Globus pallidus (tissue), 1 donor: ENCODE data around the gene S100A8.
"Not testable (repeated sequence)": the region's sequence is repeated elsewhere in the genome, so short reads cannot be mapped to it uniquely, and the experiment has no call there.

ENCODE experiments used
- DNase-seq: peaks from one replicate; pipeline ENCODE4 v3.0.0-alpha.2; 2015; ENCODE audit warnings: low spot score

S100A8 gene

DNA sequence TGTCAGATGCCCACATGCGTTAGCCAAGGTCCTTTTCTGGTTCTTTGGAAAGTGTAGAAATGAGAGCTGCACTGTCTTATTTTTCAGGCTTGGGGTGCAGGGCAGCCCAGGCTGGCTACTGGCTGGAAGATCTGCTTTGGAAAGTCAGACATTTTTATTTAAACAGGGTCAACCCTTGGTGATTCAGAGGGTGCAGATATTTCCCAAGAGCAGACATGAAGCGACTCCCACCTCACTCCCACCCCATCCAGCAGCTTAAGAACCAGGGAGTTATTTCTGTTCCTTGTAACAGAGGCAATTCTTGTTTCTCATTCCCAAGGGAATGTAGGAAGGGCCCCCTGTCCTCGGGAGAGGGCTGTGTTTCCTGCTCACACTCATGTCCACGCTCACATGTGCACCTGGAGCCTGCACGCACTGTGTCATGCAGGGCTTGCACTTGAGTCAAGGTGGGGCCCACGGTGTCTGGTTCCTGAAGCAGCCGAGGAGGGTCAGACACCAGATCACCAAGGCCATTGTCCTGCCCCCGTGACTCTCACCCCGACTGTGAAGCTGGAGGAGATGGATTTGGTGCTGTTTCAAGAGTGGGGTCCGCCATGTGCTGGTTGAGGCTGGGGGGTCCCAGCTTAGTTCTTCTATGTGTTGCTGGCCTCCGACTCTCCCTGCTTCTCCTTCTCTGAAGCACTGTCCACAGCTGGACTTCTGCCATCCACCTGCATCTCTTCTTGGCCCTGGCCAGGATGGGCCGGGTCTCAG lies 26.4 kb upstream of the S100A8 start:
- no peak for DNase-seq

DNA sequence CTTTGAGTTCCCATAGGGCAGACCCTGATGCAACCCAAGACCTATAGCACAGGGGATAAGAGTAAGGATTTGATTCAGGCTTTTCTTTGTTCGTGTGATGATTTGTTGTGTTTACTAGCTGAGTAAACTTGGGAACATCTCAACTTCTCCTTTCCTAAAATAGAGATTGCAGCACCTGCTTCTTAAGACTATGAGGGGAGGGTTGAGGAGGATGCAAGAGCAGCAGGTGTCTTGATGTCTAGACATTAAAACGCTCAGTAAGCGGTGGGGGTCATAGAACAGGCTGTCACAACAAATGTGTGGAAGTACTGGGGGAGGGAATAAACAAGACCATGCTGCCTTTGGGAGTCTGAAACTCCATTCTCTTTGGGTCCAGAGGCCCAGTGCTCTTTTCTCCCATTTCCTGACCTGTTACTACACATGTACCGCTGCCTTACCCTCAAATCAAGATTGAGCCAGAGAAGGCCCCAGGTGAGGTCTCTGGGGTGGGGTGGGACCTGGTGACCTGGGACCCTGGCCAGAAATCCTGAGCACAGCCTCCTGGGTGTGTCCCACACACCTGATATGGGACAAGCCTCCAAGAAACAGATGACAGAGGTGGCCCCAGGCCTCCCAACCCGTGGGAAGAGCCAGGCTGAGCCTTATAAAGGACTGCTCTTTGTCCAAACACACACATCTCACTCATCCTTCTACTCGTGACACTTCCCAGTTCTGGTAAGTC lies 25.1 kb upstream of the S100A8 start, which contains the start of gene S100A7A:
TSS of gene S100A7A (plus strand) at position 671 of the 721 bp plus-strand sequence. CDS start 1,563 bp downstream, outside the sequence.
- DNase-seq = no peak

- DNase-seq = not testable (repeated sequence)
Observed at GRCh38 chr1:153413961-153414360, 23.1 kb upstream of the S100A8 start.

GRCh38 chr1:153407274-153407673 lies 16.4 kb upstream of the S100A8 start:
- DNase-seq = not testable (repeated sequence)

GRCh38 chr1:153405825-153406599 lies 15.1 kb upstream of the S100A8 start:
- not testable (repeated sequence) for DNase-seq

- no peak for DNase-seq
Observed at GRCh38 chr1:153404768-153405167, 13.9 kb upstream of the S100A8 start.

GRCh38 chr1:153404086-153404635 lies 13.3 kb upstream of the S100A8 start:
- no peak for DNase-seq

DNA sequence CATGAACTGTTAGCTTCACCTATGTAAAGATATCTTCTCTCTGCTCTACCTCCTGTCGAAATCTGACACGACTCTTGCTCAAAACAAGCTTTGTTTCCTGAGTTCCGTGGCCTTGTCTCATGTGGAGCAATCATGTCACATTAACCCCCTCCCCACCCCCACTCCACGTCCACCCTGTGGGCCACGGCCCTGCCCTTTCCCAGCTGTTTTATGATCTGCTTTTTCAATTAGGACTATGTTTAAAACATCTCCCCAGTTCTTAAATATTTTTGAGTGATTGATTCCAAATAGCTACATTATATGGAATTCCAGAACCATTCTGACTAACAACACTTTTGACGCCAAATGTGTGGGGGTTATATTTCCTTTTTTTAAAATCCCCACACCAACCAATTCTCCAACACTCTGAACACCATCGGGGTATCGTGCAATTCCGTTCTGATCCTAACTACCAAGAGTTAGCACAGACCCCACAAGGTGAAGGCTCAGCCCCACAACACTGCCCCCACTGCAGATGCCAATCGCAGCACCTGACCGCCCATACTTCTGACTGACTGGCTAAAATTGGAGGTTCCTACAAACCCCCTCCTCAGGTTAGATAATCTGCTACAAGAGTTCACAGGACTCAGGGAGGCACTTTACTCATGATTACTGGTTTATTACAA lies 12.7 kb upstream of the S100A8 start:
- no peak for DNase-seq

GRCh38 chr1:153402226-153402625 lies 11.4 kb upstream of the S100A8 start:
- no peak for DNase-seq

- DNase-seq = no peak
Observed at GRCh38 chr1:153401461-153401860, 10.6 kb upstream of the S100A8 start.

DNA sequence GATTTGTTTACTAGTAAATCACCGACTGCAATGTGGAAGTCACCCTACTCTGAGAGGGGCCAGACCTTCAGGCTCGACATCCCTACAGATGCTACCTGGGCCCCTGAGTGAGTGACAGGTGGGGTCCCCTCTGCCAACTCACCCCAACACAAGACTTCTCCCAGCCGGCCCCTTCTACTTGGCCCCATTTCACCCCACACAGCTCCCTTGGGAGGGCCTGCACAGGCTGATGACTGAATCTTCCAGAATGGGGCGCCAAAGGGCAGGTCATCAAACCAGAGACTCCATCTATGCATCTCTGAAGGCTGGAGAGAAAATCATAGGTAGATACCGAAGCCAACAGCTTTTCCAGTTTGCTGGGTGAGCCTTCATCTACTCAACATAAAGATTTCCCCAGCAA lies 9.4 kb upstream of the S100A8 start:
- DNase-seq = no peak

GRCh38 chr1:153399401-153400055 lies 8.7 kb upstream of the S100A8 start:
- no peak for DNase-seq

- DNase-seq = no peak
Observed at GRCh38 chr1:153397924-153398651, 7.2 kb upstream of the S100A8 start.

- DNase-seq = no peak
Observed at GRCh38 chr1:153397051-153397923, 6.4 kb upstream of the S100A8 start.

DNA sequence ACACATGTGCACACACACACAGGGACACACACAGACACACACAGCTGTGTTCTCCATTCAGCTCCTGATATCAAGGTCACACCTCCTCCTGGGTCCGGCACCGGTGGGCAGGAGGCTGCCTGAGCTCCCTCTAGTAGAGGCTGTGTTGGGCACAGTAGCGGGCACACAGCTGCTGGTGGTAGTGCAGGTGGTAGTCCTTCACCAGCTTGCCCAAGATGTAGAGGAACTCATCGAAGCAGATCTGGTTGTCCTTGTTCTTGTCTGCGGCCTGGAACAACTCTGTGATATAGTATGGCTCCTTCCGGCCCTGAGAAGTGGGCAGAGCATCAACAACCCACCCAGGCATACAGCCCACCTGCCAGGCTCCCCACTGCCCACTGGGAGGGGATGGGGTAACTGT lies 5.6 kb upstream of the S100A8 start:
- DNase-seq = no peak

- no peak for DNase-seq
Observed at GRCh38 chr1:153395776-153396175, 4.9 kb upstream of the S100A8 start.

- no peak for DNase-seq
Observed at GRCh38 chr1:153395136-153395685, 4.3 kb upstream of the S100A8 start.

DNA sequence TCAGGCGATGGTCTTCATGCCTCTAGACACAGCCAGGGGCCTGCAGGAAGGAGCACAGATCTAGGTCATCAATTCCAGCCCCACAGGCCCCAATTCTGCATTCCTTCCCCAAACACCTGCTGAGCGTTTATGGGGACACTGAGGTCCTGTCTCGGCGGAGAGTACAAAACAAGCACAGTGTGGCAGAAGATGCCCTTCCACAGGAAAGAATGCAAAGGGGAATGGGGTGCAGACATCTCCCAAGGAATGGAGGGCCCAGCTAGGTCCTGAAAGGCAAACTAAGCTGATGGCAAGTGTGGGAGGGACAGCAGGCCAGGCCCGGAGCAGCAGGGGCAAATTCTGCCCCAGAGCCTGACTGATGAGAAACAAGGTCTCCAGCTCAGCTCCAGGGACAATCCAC lies 3.5 kb upstream of the S100A8 start:
- DNase-seq = no peak

DNA sequence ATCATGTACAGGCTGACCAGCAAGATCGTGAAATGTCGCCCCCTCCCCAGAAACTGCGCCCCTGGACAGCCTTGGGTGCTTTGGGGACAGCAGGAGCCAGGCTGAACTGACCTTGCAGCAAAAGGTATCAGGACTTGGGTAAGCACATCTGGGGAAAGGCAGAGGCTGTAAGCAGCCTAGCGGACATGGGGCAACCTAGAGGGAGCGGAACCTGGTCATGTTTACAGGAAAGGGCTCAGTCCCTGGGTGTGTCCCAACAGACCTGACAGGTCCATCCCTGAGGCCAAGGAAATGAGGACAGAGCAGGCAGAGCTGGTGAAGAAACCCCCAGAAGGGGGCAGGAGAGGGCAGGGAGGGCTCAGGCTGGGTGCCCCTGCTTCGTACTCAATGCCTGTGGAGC lies 3.1 kb upstream of the S100A8 start:
- DNase-seq = no peak
